GM12864 (cell line): Measurements from ENCODE around the gene NFKBIE.

Experiments
- DNase-seq: peaks from one replicate; pipeline ENCODE4 v3.0.0-alpha.2; 2011; ENCODE audit warnings: low read depth
- H3K4me3 ChIP-seq: 2 replicates; pipeline ENCODE4 v1.5.1; 2011; ENCODE audit warnings: mild to moderate bottlenecking, low read depth, low read length, control low read depth
- CTCF ChIP-seq: IDR thresholded peaks from 2 replicates; pipeline ENCODE4 v1.5.1; 2011; ENCODE audit warnings: low read depth, mild to moderate bottlenecking, moderate library complexity, low read length, control low read depth, inconsistent platforms; ENCODE audit errors: missing control alignments

Gene NFKBIE

GRCh38 chr6:44273617-44274016 is 8.3 kb upstream of the NFKBIE start:
- no peak for TF ChIP-seq CTCF
- no peak overlapping the region for H3K4me3 ChIP-seq
- DNase-seq, result no peak

- no peak for TF ChIP-seq CTCF
- no peak for DNase-seq
- H3K4me3 ChIP-seq, result no peak overlapping the region
Observed at GRCh38 chr6:44272999-44273566, 7.7 kb upstream of the NFKBIE start.

GRCh38 chr6:44272529-44272928 is 7.2 kb upstream of the NFKBIE start:
- no peak for TF ChIP-seq CTCF
- H3K4me3 ChIP-seq, result no peak overlapping the region
- no peak for DNase-seq

- no peak for TF ChIP-seq CTCF
- no peak overlapping the region for H3K4me3 ChIP-seq
- DNase-seq, result no peak
Observed at GRCh38 chr6:44271914-44272313, 6.6 kb upstream of the NFKBIE start.

- no peak for DNase-seq
- H3K4me3 ChIP-seq, result no peak overlapping the region
- TF ChIP-seq CTCF, result no peak
Observed at GRCh38 chr6:44271406-44271723, 6.0 kb upstream of the NFKBIE start.

GRCh38 chr6:44270526-44271405 is 5.4 kb upstream of the NFKBIE start:
- H3K4me3 ChIP-seq, result no peak overlapping the region
- no peak for TF ChIP-seq CTCF
- no peak for DNase-seq

GRCh38 chr6:44269921-44270525 is 4.7 kb upstream of the NFKBIE start, which contains the start of gene TMEM151B:
Gene TMEM151B, plus strand, starts transcription at chr6:44270450. Its CDS starts 293 bp downstream, at chr6:44270743.
- no peak for TF ChIP-seq CTCF
- DNase-seq, result no peak
- no peak within 1 kb of the TSS for H3K4me3 ChIP-seq
